ENCODE data around the gene CCDC187. TPM values are rescaled to one million over a fixed set of nuclear protein-coding genes. Genes with fewer than 3 reads are reported as not detected.

Gene CCDC187
- total and polyA plus RNA-seq, 2 of the 13 experiments (the other 11 are each of a cell fraction or from before 2014, with no cell fraction given): 0.03 to 0.13 TPM

DNA sequence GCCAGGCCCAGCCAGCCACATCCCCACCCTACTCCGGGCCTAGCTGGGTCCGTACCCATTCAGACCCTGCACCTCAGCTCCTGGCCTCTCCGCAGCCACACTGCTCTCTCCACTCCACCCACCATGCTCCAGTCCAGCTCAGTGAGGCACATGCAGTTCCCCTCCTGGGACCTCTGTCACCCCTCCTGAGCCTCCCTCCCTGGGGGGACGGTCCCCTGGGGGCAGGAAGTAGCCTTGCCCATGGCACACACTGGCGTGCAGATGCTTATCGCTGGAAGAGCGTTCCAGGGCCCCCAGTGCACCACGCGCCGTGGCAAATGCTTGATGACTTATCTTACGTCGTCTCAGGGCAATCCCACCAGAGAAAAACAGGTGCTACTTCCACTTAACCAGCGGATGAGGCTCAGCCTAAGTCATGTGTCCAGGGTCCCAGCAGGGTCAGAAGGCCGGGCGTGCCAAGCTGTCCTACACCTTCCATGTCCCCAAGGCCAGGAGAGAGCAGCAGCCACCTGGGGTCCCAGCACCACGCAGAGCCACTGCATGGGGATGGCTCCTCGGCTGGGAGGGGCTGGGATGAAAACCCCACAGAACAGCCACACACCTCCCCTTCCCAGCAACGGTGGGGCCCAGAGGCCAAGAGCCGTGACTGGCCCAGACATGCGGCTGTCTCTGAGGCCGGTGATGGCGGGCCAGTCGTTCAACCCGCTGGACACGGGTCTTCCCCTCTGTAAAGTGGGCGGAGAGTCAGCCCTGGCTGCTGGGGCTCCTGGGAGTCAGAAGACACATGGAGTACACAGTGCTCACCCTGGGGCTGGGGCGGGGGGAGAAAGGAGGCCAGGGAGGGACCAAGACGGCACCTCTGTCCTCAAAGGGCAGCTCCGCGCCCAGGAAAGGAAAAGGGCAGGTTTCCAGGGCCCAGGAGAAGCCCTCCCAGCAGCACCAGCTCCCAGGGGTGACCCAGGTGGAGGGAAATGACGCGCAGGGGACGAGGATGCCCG, 2.6 kb upstream of the CCDC187 start (continued):
- TF ChIP-seq, protein P1, sequence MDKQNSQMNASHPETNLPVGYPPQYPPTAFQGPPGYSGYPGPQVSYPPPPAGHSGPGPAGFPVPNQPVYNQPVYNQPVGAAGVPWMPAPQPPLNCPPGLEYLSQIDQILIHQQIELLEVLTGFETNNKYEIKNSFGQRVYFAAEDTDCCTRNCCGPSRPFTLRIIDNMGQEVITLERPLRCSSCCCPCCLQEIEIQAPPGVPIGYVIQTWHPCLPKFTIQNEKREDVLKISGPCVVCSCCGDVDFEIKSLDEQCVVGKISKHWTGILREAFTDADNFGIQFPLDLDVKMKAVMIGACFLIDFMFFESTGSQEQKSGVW (CRISPR knock-in tag; IDR thresholded peaks at IDR 0.05; ENCODE audit: borderline replicate concordance): no peak
- TF ChIP-seq, protein P2, sequence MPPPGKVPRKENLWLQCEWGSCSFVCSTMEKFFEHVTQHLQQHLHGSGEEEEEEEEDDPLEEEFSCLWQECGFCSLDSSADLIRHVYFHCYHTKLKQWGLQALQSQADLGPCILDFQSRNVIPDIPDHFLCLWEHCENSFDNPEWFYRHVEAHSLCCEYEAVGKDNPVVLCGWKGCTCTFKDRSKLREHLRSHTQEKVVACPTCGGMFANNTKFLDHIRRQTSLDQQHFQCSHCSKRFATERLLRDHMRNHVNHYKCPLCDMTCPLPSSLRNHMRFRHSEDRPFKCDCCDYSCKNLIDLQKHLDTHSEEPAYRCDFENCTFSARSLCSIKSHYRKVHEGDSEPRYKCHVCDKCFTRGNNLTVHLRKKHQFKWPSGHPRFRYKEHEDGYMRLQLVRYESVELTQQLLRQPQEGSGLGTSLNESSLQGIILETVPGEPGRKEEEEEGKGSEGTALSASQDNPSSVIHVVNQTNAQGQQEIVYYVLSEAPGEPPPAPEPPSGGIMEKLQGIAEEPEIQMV (CRISPR knock-in tag; IDR thresholded peaks at IDR 0.05; ENCODE audit: low read depth): no peak

DNA sequence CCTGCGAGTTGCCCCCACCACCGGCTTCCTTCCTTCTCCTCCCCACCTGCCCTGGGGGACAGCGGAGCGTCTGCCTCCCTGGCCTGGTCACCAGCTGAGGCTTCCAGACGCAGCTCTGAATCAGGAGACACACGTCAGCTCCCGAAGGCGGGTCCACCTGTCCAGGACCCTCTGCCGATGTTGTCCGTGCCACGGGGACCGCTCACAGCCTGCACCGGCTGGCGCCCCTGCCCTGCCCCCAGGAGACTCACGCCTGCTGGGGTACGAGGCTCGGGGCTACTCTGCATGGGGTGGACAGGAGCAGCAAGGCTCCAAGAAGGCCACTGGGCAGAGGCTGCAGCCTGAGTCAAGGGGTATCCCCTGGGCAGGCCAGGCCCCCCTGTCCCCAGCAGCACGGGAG, 1.9 kb upstream of the CCDC187 start:
- Histone ChIP-seq H3K4me1 (ENCODE audit: insufficient read depth, low read length) (peaks cover 42% of the 10 kb centered on the region), H4K20me1 (ENCODE audit: insufficient read depth, low read length) (no peaks in the 10 kb centered on the region), H3K4me2 (ENCODE audit: low read depth, low read length) (no peak overlapping the region), H2AFZ (ENCODE audit: low read length) (no peak overlapping the region), H3K27me3 (ENCODE audit: control insufficient read depth in 1 of 2, insufficient read depth in 2 of 2, low read length in 2 of 2) (peaks cover 3 to 27% of the 10 kb centered on the region in 2 experiments), H3K9ac (ENCODE audit: insufficient read depth, low read depth, low read length) (no peak overlapping the region), H3K4me3 (replicated peaks in 1 of 3; ENCODE audit: insufficient read depth in 1 of 3, low read depth in 2 of 3, low read length in 3 of 3) (no peak overlapping the region; a peak in 1 of 6 replicates), H3K27ac (ENCODE audit: extremely low read length, insufficient read depth, low read length) (no peak overlapping the region), H3K9me3 (ENCODE audit: low read length) (no peaks in the 10 kb centered on the region), H3K79me2 (ENCODE audit: insufficient read depth, low read length) (no peaks in the 10 kb centered on the region), H3K36me3 (replicated peaks in 1 of 2; ENCODE audit: control insufficient read depth in 1 of 2, insufficient read depth in 2 of 2, low read length in 2 of 2) (no peaks in the 10 kb centered on the region)
- TF ChIP-seq RCOR2 (CRISPR knock-in tag; IDR thresholded peaks at IDR 0.05) (no peak), HMGA1 (CRISPR knock-in tag; conservative IDR thresholded peaks at IDR 0.05) (no peak), ZSCAN29 (CRISPR knock-in tag; conservative IDR thresholded peaks at IDR 0.05) (no peak), ZNF331 (CRISPR knock-in tag; IDR thresholded peaks at IDR 0.05) (no peak), ZNF382 (CRISPR knock-in tag; IDR thresholded peaks at IDR 0.05; ENCODE audit: borderline replicate concordance) (no peak), ZNF354B (CRISPR knock-in tag; IDR thresholded peaks at IDR 0.05) (no peak), RFXANK (CRISPR knock-in tag; IDR thresholded peaks at IDR 0.05) (no peak)
- TF ChIP-seq, protein P3, sequence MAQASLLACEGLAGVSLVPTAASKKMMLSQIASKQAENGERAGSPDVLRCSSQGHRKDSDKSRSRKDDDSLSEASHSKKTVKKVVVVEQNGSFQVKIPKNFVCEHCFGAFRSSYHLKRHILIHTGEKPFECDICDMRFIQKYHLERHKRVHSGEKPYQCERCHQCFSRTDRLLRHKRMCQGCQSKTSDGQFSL (CRISPR knock-in tag; IDR thresholded peaks at IDR 0.05): no peak
- TF ChIP-seq, protein P4, sequence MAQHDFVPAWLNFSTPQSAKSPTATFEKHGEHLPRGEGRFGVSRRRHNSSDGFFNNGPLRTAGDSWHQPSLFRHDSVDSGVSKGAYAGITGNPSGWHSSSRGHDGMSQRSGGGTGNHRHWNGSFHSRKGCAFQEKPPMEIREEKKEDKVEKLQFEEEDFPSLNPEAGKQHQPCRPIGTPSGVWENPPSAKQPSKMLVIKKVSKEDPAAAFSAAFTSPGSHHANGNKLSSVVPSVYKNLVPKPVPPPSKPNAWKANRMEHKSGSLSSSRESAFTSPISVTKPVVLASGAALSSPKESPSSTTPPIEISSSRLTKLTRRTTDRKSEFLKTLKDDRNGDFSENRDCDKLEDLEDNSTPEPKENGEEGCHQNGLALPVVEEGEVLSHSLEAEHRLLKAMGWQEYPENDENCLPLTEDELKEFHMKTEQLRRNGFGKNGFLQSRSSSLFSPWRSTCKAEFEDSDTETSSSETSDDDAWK (CRISPR knock-in tag; IDR thresholded peaks at IDR 0.05): no peak
- TF ChIP-seq, protein P5, sequence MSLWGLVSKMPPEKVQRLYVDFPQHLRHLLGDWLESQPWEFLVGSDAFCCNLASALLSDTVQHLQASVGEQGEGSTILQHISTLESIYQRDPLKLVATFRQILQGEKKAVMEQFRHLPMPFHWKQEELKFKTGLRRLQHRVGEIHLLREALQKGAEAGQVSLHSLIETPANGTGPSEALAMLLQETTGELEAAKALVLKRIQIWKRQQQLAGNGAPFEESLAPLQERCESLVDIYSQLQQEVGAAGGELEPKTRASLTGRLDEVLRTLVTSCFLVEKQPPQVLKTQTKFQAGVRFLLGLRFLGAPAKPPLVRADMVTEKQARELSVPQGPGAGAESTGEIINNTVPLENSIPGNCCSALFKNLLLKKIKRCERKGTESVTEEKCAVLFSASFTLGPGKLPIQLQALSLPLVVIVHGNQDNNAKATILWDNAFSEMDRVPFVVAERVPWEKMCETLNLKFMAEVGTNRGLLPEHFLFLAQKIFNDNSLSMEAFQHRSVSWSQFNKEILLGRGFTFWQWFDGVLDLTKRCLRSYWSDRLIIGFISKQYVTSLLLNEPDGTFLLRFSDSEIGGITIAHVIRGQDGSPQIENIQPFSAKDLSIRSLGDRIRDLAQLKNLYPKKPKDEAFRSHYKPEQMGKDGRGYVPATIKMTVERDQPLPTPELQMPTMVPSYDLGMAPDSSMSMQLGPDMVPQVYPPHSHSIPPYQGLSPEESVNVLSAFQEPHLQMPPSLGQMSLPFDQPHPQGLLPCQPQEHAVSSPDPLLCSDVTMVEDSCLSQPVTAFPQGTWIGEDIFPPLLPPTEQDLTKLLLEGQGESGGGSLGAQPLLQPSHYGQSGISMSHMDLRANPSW (CRISPR knock-in tag; IDR thresholded peaks at IDR 0.05; ENCODE audit: borderline replicate concordance): no peak
- BruUV-seq (replicated peaks): no TSS peak
- CTCF ChIA-PET (ENCODE audit: low intra/inter-chr PET ratio, low total read pairs): no interaction called here
- no peak for DNase-seq (ENCODE audit: low spot score)
- in situ Hi-C loops (cut with HindIII; ENCODE audit: extremely low pct_ligation_motif_present, low pct_unique_long_range_greater_than_20kb): no loop called here
- intact Hi-C loops (cut with micrococcal nuclease; ENCODE audit: unreplicated experiment): no loop called here
- 17% methylated on average over 7 of the region's 18 CpGs for WGBS (ENCODE audit: low lambda C conversion rate)
- peak; percentile 32 for ATAC-seq
- FAIRE-seq: no peak
- POLR2A ChIA-PET: no interaction called here
